GM10847 (cell line): Measurements from ENCODE around the gene EDA.

Experiments used
- POLR2A ChIP-seq: IDR thresholded peaks from 2 replicates; pipeline ENCODE4 v1.6.1; 2011; ENCODE audit not compliant: insufficient read length; ENCODE audit errors: extremely low read depth

Gene EDA

DNA sequence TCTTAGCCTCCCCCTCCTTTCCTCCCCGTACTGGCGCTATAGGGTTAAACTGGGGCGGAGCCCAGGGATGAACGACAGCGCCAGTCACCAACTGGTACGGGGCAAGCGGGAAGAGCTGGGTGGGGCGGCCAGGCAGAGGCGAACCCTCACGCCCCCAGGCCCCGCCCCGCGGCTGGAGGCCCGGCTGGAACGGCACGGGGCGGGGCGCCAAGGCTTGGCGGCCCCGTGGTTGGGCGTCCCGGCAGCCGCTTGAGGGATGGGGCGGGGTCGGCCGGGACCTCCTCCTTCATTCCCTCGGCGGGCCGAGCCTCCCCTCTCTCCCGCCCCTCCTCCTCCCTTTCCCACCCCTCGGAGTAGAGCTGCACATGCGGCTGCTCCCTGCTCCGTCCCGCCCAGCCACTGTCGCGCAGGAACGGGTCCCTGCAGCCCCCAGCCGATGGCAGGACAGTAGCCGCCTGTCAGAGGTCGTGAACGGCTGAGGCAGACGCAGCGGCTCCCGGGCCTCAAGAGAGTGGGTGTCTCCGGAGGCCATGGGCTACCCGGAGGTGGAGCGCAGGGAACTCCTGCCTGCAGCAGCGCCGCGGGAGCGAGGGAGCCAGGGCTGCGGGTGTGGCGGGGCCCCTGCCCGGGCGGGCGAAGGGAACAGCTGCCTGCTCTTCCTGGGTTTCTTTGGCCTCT, at the start of gene EDA:
Gene EDA, plus strand, starts transcription at position 335 of the 678 bp plus-strand sequence.
- TF ChIP-seq POLR2A = no peak

DNA sequence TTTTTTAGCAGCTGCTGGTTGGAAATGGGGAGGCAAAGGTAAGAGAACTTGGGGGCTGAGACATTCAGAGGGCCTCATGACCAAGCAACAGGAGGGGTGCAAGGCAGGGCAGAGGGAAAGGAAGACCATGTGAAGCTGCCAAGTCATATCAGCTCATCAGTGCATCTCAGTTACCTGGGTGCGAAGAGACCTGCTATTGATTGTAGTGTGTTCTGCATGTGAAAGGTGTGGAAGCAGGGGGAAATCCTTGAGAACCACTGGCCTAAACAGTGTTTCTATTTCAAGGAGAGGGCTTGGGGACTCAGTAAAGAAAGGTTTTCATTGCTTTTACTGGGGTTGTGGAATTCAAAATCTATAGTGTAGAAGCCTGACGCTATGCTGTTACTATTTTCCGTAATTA, 47.1 kb upstream of the EDA start:
- no peak for TF ChIP-seq POLR2A

DNA sequence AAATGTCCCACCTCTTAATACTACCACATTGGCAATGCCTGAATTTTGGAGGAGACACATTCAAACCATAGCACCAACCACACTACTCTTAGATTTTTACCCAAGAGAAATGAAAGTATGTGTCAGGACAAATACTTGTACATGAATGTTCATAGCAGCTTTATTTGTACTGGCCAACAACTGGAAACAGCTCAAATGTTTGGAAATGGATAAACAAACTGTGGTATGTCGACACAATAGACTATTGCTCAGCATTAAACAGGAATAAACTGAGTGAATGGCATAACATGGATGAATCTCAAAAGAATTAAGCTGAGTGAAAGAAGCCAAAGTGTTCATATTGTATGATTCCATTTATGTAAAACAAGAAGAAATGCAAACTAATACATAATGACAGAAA, 18.5 kb upstream of the EDA start:
- no peak for TF ChIP-seq POLR2A

DNA sequence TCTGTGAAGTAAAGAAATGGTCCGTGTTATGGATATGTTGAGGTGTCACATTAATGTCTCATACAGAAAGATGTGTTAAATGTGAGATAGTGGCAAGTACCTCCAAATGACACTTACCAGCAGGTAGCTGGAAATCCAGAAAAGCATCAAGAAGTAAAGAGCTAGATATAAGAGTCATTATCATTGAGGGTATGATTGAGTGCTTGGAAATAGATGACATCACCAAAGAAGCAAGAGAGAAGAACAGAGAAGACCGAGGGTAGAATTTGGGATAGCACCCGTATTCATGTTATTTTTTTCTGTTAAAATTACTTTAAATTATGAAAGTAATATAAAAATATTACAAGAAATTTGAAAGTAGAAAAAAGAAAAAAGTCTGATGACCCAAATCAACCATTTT, 15.7 kb upstream of the EDA start:
- no peak for TF ChIP-seq POLR2A

DNA sequence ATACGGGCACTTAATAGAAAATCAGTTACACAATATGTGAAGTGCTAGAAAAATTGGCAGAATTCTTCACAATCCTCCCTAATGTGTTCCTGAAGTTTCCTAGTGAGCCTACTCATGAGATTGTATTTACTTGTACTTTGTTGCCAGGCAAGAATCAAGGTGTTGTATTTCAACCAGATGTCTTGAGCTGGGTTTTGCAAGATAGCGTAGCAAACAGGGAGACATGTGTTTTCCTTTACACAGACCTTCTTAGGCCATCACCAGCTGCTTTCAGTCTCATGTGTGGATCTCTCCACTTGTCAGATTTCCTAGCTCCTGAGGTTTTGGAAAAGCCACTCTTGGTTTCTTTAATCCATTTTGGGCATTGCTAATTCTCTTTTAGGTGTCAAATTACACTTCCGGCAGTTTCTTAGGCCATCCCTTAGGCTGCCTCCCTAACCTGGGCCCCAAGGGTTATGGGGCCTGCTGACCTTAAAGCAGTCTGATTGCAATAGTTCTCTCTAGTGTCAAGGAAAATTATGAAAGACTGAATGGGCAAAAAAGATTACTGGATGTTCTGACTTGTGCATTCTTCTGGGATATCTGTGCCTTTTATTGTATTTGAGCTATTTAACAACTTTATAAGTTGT, 12.2 kb upstream of the EDA start:
- TF ChIP-seq POLR2A = no peak

DNA sequence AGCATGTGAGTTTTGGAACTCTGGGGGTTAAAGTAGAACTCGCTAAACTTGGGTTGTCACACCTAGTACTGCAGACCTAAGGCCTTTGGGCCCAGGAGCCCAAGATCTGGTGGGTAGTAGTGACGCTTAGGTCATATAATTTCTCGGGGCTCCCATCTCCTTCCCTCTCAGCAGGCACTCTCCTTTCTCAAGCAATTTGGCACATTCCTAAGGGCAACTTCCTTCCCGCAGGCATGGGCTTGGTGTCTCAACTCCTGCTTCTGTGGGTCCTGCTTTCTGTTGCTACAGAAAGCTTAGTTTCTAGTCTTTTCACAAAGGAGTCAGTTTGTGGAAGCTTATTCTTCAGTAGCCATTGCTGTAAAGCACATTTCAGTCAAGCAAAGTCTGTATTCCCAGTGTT, 10.4 kb upstream of the EDA start:
- no peak for TF ChIP-seq POLR2A

DNA sequence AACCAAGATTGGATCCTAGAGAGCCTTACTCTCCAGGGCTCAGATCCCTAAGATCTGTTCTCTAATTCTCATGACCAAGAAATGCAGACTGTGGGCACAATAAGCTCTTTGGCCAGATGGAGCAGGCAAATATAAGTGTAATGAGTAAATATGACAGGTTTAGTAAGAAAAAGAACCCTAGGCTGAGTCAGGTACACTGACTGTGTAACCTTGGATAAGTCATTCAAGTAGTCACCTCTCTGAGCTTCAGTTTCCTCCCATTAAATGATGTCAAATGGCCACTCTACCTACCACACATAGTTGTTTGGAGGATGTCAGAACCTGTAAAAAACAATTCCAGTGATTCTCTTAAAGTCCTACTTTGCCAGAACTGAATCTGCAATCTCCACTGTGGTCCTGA, 8.3 kb upstream of the EDA start:
- TF ChIP-seq POLR2A = no peak

DNA sequence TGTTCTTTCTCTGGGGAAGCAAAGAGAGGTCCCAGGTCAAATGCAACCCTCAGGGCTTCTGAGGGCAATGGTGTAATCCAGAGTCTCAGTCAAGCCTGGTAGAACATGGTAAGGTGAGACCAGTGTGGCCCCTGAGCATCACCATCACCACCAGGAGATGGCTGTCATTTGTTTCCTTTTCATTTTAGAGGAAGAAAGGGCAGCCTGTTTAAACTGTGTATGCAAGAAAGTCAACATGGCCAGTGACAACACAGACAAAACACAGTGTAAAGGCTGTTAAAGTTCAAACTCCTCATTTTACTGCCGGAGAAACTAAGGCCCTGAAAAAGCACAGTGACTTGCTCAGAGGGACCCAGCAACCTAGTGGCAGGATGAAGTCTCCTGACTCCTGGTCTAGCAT, 2.0 kb upstream of the EDA start:
- TF ChIP-seq POLR2A = no peak

DNA sequence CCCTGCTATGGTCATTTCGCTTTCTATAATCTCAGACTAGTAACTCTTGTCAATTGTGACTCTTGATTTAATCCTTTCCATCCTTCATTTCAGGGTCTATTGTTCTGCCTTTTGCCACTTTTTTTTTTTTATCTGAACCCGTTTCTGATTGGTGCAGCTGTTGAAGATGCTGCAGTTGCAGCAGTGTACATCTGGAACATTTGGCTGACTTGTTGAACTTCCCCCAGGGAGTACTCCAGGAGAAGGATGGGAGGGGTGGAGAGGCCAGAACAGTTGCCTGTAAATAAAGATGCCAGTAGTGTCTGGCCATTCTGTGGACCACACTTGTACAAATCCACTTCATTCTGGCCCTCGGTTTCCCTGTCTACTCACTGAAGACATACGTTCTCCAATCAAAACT, 1.0 kb upstream of the EDA start:
- TF ChIP-seq POLR2A = no peak

DNA sequence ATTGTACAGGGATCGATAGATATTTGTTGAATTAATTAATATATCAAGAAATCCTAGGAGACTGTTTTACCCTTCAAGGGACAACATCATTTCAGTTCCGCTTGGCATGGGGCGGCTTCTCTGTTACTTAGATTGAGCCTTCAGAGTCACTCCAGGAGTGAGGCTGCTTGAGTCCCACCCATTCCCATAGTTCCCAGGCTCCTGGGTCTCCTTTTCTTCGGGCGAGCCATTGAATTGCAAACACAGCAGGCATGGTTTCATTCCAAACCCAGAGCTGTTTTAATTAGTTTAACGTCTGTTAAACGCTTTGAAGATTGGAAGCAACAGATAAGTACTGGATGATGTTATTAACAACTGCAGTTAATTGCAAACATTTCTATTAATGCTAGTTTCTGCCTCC, 571 bp upstream of the EDA start:
- TF ChIP-seq POLR2A = no peak

DNA sequence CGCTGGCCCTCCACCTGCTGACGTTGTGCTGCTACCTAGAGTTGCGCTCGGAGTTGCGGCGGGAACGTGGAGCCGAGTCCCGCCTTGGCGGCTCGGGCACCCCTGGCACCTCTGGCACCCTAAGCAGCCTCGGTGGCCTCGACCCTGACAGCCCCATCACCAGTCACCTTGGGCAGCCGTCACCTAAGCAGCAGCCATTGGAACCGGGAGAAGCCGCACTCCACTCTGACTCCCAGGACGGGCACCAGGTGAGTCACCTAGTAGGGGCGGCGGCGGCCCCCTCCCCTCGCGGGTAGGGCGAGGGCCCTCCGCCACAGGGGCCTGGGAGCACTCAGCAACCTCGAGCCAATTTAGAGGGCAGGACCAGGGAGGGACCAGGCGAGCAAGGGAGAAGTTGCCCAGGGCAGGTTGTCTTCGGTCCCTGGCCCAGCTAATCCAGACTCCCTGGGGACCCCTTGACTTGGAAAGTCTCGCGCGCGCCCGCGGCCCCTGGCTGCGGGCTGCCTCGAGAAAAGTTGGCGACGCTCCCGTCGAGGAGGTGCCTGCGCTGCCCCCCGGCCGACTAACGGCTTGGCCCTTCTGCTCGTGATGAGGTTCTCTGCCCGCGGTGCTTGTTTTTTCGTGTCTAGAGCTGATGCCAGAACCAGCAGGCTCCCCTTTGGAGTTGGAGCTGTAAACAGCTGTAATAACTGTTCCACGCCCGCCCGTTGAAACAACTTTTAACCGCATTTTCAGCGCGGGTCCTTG, 717 bp downstream of the EDA start:
- TF ChIP-seq POLR2A = no peak

DNA sequence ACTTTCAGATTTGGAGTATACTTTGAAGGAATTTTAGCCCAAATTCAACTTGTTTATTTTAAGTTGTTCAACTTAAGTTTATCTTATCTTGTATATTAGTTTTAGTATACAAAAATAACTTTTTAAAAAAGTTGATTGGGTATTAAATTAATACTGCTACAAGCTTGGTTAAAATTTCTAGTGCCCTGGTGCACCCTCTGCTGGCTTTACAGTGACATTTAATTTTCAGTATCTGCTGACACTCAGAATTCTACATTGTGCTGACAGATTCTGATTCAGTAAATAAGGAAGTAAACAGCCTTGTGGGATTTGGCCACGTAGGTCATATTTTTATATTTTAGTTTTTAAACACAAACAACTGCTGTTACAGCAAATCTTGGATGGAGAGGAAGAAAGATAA, 2.9 kb downstream of the EDA start:
- TF ChIP-seq POLR2A = no peak

DNA sequence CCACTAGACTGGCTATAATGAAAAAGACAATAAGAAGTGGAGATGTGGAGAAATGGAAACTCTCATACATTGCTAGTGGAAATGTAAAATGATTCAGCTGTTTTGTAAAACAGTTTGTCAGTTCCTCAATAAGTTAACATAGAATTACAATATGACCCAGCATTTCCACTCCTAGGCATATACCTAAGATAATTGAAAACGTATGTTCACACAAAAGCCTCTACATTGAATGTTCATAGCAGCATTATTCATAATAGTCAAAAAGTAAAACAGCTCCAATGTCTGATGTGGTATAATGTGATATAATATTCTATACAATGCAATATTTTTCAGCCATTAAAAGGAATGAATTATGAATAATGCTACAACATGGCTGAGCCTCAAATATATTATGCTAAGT, 10.2 kb downstream of the EDA start:
- TF ChIP-seq POLR2A = no peak

DNA sequence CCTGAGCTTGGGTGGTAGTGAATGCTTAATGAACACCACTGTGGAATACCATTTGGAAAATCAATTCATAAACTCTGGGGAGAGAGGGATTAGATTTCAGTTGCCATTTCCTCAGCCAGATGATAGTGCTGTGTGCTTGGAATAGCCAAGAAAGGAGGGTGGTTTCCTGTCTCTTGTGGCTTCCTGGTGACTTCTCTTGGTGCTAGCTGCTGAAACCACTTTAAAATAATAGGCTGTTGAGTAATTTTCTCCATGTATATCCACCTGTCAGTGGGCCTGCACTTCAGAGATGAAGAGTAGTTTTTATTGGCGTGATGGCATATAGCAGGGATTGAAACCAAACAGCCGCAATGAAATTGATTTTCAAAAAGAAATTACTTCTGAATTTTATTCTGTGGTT, 11.8 kb downstream of the EDA start:
- no peak for TF ChIP-seq POLR2A

DNA sequence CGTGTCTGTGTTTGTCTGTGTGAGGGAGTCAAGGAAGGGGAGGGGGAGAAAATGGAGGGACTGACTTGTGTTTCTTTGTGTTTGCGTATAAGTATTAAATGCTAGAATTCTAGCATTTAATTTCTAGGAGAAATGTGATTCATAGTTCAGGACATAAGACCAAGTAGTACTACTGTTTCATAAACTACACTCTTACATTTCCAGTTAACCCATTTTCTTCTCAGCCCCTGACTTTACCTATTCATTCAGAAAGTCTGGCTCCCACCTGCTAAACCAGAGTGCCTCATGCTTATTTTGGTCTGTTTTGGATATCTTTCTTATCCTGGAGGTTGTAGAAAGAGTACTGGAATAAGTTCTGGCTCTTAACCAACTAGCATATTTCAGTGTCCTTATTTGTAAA, 14.2 kb downstream of the EDA start:
- TF ChIP-seq POLR2A = no peak

DNA sequence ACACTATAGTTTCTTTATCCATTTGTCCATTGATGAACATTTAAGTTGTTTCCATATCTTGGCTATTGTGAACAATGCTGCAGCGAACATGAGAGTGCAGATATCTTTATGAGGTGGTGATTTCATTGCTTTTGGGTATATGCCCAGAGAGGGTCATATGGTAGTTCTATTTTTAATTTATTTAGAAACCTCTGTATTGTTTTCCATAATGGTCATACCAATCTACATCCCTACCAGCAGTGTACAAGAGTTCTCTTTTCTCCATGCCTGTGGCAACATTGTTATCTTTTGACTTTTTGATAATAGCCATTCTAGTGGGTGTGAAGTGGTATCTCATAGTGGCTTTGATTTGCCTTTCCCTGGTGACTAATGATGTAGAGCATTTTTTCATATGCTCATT, 48.8 kb downstream of the EDA start:
- TF ChIP-seq POLR2A = no peak
